CD8-positive, alpha-beta memory T cell (primary cell): Measurements from ENCODE around the gene RSBN1. TPM values are rescaled to one million over a fixed set of nuclear protein-coding genes. Genes with fewer than 3 reads are reported as not detected.
"Not testable (repeated sequence)": the region's sequence is repeated elsewhere in the genome, so short reads cannot be mapped to it uniquely, and the experiment has no call there.

Source experiments
- CTCF ChIA-PET: fragments of 350-600 bp; sonication (Branson Sonifier 250); formaldehyde crosslinking; loops from one replicate; lab custom pipeline; 2021; ENCODE audit warnings: antibody characterized with exemption; lab: Charles Lee
- POLR2A ChIA-PET: fragments of 350-600 bp; sonication (Branson Sonifier 250); formaldehyde crosslinking; loops from one replicate; lab custom pipeline; 2021; ENCODE audit warnings: antibody characterized with exemption; lab: Charles Lee
- DNase-seq, 5 donors: peaks; one replicate each; pipeline versions ENCODE4 v3.0.0 to v3.0.0-alpha.2; 2020 to 2022; ENCODE audit warnings: mixed read lengths in 1 of 5
- H3K27ac ChIP-seq: one replicate; pipeline ENCODE4 v1.7.0; 2013; ENCODE audit warnings: low read depth, mild to moderate bottlenecking, low read length, moderate library complexity
- H3K27me3 ChIP-seq: 2 replicates; pipeline ENCODE4 v1.7.0; 2013; ENCODE audit warnings: low read length, mild to moderate bottlenecking; ENCODE audit not compliant: insufficient read depth, poor library complexity, severe bottlenecking
- H3K36me3 ChIP-seq: 2 replicates; pipeline ENCODE4 v1.7.0; 2013; ENCODE audit warnings: mild to moderate bottlenecking, low read length, moderate library complexity; ENCODE audit not compliant: insufficient read depth
- H3K4me1 ChIP-seq: 2 replicates; pipeline ENCODE4 v1.7.0; 2013; ENCODE audit warnings: mild to moderate bottlenecking, low read length, moderate library complexity; ENCODE audit not compliant: insufficient read depth
- H3K4me3 ChIP-seq: 2 replicates; pipeline ENCODE4 v1.7.0; 2013; ENCODE audit warnings: mild to moderate bottlenecking, low read length
- H3K9me3 ChIP-seq: 2 replicates; pipeline ENCODE4 v1.7.0; 2013; ENCODE audit warnings: mild to moderate bottlenecking, low read length
- H3K27ac Mint-ChIP-seq, 8 donors: one replicate each; pipeline ENCODE4 v1.8.0; 2020 to 2021; ENCODE audit warnings: mixed read lengths in 8 of 8, mild to moderate bottlenecking in 6 of 8, inconsistent platforms in 3 of 8, moderate library complexity in 3 of 8
- H3K27me3 Mint-ChIP-seq, 2 donors: one replicate each; pipeline ENCODE4 v1.8.0; 2020 to 2021; ENCODE audit warnings: mixed read lengths in 2 of 2, mild to moderate bottlenecking in 1 of 2, moderate library complexity in 1 of 2
- H3K36me3 Mint-ChIP-seq, 3 donors: one replicate each; pipeline ENCODE4 v1.8.0; 2020 to 2021; ENCODE audit warnings: mixed read lengths in 3 of 3, inconsistent platforms in 1 of 3, mild to moderate bottlenecking in 1 of 3
- H3K4me1 Mint-ChIP-seq, 3 donors: one replicate each; pipeline ENCODE4 v1.8.0; 2020 to 2021; ENCODE audit warnings: mixed read lengths in 3 of 3, inconsistent platforms in 1 of 3, mild to moderate bottlenecking in 1 of 3
- H3K4me3 Mint-ChIP-seq, 7 donors: one replicate each; pipeline ENCODE4 v1.8.0; 2020 to 2021; ENCODE audit warnings: mixed read lengths in 7 of 7, mild to moderate bottlenecking in 6 of 7, moderate library complexity in 4 of 7, inconsistent platforms in 2 of 7
- H3K9me3 Mint-ChIP-seq, 5 donors: one replicate each; pipeline ENCODE4 v1.8.0; 2020 to 2022; ENCODE audit warnings: mixed read lengths in 5 of 5, mild to moderate bottlenecking in 3 of 5, moderate library complexity in 2 of 5, inconsistent platforms in 1 of 5
- polyA plus RNA-seq: library from polyadenylated mRNA; unstranded; fragments of 300-500 nt; fragmentation: Illumina TruSeq; gene quantifications from one replicate; pipeline ENCODE4 v1.2.3, GENCODE V29; 2021
- total RNA-seq, 2 experiments: library from RNA; stranded (reverse); gene quantifications; one replicate each; pipeline ENCODE4 v1.2.3, GENCODE V29; 2021

Gene RSBN1
- total and polyA plus RNA-seq, 3 experiments from 2014 or later: 18.5 to 44.5 (median 19.2) TPM

- Mint-ChIP-seq H3K4me1 (peaks cover 22 to 35% (median 32%) of the 10 kb centered on the region in 3 donors), H3K27ac (peak overlapping the region in 7 of 8 donors; percentile 6 to 75 (median 20)), H3K27me3 (no peaks in the 10 kb centered on the region), H3K9me3 (no peaks in the 10 kb centered on the region), H3K4me3 (no peak overlapping the region), H3K36me3 (peaks cover 11 to 69% (median 22%) of the 10 kb centered on the region in 3 donors)
- H3K4me3 ChIP-seq: no peak overlapping the region
- CTCF ChIA-PET: interaction anchor here (1.0 to 1.5 kb wide), 2 partner anchors 97 to 107 kb away, joined by 3 read pairs; no protein-coding TSS in a partner anchor
- H3K9me3 ChIP-seq: no peaks in the 10 kb centered on the region
- POLR2A ChIA-PET: no interaction called here
- no peak overlapping the region for H3K27ac ChIP-seq
- H3K4me1 ChIP-seq: peaks cover 20% of the 10 kb centered on the region
- DNase-seq: no peak
- H3K27me3 ChIP-seq: no peaks in the 10 kb centered on the region
- H3K36me3 ChIP-seq: peaks cover 17% of the 10 kb centered on the region
These were observed 44.1 kb upstream of the RSBN1 start for GRCh38 chr1:113856401-113856790.

GRCh38 chr1:113855630-113856400 is 43.5 kb upstream of the RSBN1 start:
- no peaks in the 10 kb centered on the region for H3K27me3 ChIP-seq
- Mint-ChIP-seq H3K4me3 (no peak overlapping the region), H3K9me3 (no peaks in the 10 kb centered on the region), H3K36me3 (peaks cover 11 to 72% (median 23%) of the 10 kb centered on the region in 3 donors), H3K27ac (peak overlapping the region in 6 of 8 donors; percentile 6 to 75 (median 44)), H3K27me3 (no peaks in the 10 kb centered on the region), H3K4me1 (peaks cover 20 to 33% (median 29%) of the 10 kb centered on the region in 3 donors)
- peaks cover 17% of the 10 kb centered on the region for H3K36me3 ChIP-seq
- DNase-seq: no peak
- ChIA-PET CTCF (interaction anchor here (1.0 to 1.5 kb wide), 2 partner anchors 98 to 108 kb away, joined by 3 read pairs; no protein-coding TSS in a partner anchor), POLR2A (no interaction called here)
- H3K9me3 ChIP-seq: no peaks in the 10 kb centered on the region
- no peak overlapping the region for H3K4me3 ChIP-seq
- H3K27ac ChIP-seq: no peak overlapping the region
- H3K4me1 ChIP-seq: peaks cover 18% of the 10 kb centered on the region

GRCh38 chr1:113854234-113854633 is 42.0 kb upstream of the RSBN1 start:
- CTCF ChIA-PET: no interaction called here
- Histone ChIP-seq H3K27me3 (no peaks in the 10 kb centered on the region), H3K4me1 (peaks cover 13% of the 10 kb centered on the region), H3K9me3 (no peaks in the 10 kb centered on the region), H3K4me3 (no peak overlapping the region), H3K27ac (no peak overlapping the region), H3K36me3 (peaks cover 17% of the 10 kb centered on the region)
- DNase-seq: no peak
- peaks cover 16 to 27% (median 24%) of the 10 kb centered on the region in 3 donors for H3K4me1 Mint-ChIP-seq
- no peak overlapping the region for H3K4me3 Mint-ChIP-seq
- POLR2A ChIA-PET: no interaction called here
- peak overlapping the region in 7 of 8 donors; percentile 9 to 70 (median 63) for H3K27ac Mint-ChIP-seq
- peaks cover 15 to 76% (median 26%) of the 10 kb centered on the region in 3 donors for H3K36me3 Mint-ChIP-seq
- no peaks in the 10 kb centered on the region for H3K27me3 Mint-ChIP-seq
- no peaks in the 10 kb centered on the region for H3K9me3 Mint-ChIP-seq

- peaks cover 13% of the 10 kb centered on the region for H3K36me3 ChIP-seq
- POLR2A ChIA-PET, DNase-seq, H3K4me3 ChIP-seq, H3K4me1 ChIP-seq, H3K27me3 ChIP-seq, H3K9me3 Mint-ChIP-seq, H3K9me3 ChIP-seq, H3K4me3 Mint-ChIP-seq, CTCF ChIA-PET, H3K27me3 Mint-ChIP-seq, H3K27ac ChIP-seq: not testable (repeated sequence)
- H3K36me3 Mint-ChIP-seq: peaks cover 17 to 75% (median 26%) of the 10 kb centered on the region in 3 donors
- peaks cover 13 to 22% (median 19%) of the 10 kb centered on the region in 3 donors for H3K4me1 Mint-ChIP-seq
- peak overlapping the region in 5 of 8 donors; percentile 36 to 84 (median 60) for H3K27ac Mint-ChIP-seq
These were observed 40.4 kb upstream of the RSBN1 start for GRCh38 chr1:113852694-113853093.

- Mint-ChIP-seq H3K4me1 (peaks cover 13 to 23% (median 19%) of the 10 kb centered on the region in 3 donors), H3K27ac (peak overlapping the region; percentile 71 to 95 (median 84)), H3K4me3 (peak overlapping the region in 4 of 7 donors; percentile 5 to 52 (median 30)), H3K27me3 (no peaks in the 10 kb centered on the region), H3K9me3 (peaks cover 0 to 4% (median 0%) of the 10 kb centered on the region in 5 donors), H3K36me3 (peaks cover 28 to 76% (median 36%) of the 10 kb centered on the region in 3 donors)
- peaks cover 10% of the 10 kb centered on the region for H3K4me1 ChIP-seq
- ChIA-PET POLR2A (interaction anchor here (0.5 to 1.4 kb wide), 6 partner anchors 10 to 98 kb away, joined by 3 to 6 read pairs (median 5); partner anchors contain the start of gene AP4B1), CTCF (interaction anchor here (0.9 kb wide), 1 partner anchor 15 kb away, joined by 3 read pairs; no protein-coding TSS in a partner anchor)
- no peak overlapping the region for H3K4me3 ChIP-seq
- no peak overlapping the region for H3K27ac ChIP-seq
- peaks cover 17% of the 10 kb centered on the region for H3K36me3 ChIP-seq
- H3K9me3 ChIP-seq: no peaks in the 10 kb centered on the region
- no peaks in the 10 kb centered on the region for H3K27me3 ChIP-seq
- DNase-seq: peak in 1 of 5 donors; percentile 30
These were observed 38.0 kb upstream of the RSBN1 start for GRCh38 chr1:113850127-113850796.

GRCh38 chr1:113849072-113849471 is 36.8 kb upstream of the RSBN1 start:
- peaks cover 0 to 4% (median 0%) of the 10 kb centered on the region in 5 donors for H3K9me3 Mint-ChIP-seq
- H3K36me3 Mint-ChIP-seq: peaks cover 22 to 68% (median 31%) of the 10 kb centered on the region in 3 donors
- DNase-seq: no peak
- H3K4me1 Mint-ChIP-seq: peaks cover 15 to 21% (median 19%) of the 10 kb centered on the region in 3 donors
- no peaks in the 10 kb centered on the region for H3K9me3 ChIP-seq
- H3K27ac ChIP-seq: no peak overlapping the region
- H3K4me3 ChIP-seq: no peak overlapping the region
- H3K27ac Mint-ChIP-seq: peak overlapping the region in 1 of 8 donors; percentile 27
- ChIA-PET POLR2A (no interaction called here), CTCF (no interaction called here)
- peaks cover 10% of the 10 kb centered on the region for H3K4me1 ChIP-seq
- H3K36me3 ChIP-seq: peaks cover 10% of the 10 kb centered on the region
- H3K27me3 ChIP-seq: no peaks in the 10 kb centered on the region
- no peaks in the 10 kb centered on the region for H3K27me3 Mint-ChIP-seq
- no peak overlapping the region for H3K4me3 Mint-ChIP-seq

GRCh38 chr1:113846391-113847035 is 34.2 kb upstream of the RSBN1 start:
- Mint-ChIP-seq H3K27ac (peak overlapping the region in 7 of 8 donors; percentile 5 to 88 (median 35)), H3K9me3 (peaks cover 0 to 4% (median 0%) of the 10 kb centered on the region in 5 donors), H3K4me1 (peaks cover 15 to 22% (median 19%) of the 10 kb centered on the region in 3 donors), H3K27me3 (no peaks in the 10 kb centered on the region), H3K4me3 (no peak overlapping the region), H3K36me3 (peaks cover 29 to 72% (median 31%) of the 10 kb centered on the region in 3 donors)
- ChIA-PET POLR2A (no interaction called here), CTCF (no interaction called here)
- no peak for DNase-seq
- Histone ChIP-seq H3K27me3 (no peaks in the 10 kb centered on the region), H3K27ac (no peak overlapping the region), H3K36me3 (peaks cover 10% of the 10 kb centered on the region), H3K9me3 (no peaks in the 10 kb centered on the region), H3K4me1 (peaks cover 10% of the 10 kb centered on the region), H3K4me3 (no peak overlapping the region)
